Testis (tissue), 3 donors: ENCODE measurements around the gene SLC12A3. TPM values are rescaled to one million over a fixed set of nuclear protein-coding genes. Genes with fewer than 3 reads are reported as not detected.

Source experiments
- DNase-seq: peaks from one replicate; pipeline ENCODE4 v3.0.0-alpha.2; 2019
- H3K27ac ChIP-seq, 2 donors: fragments of 200-600 bp; sonication (generic); one replicate each; pipeline ENCODE4 v1.5.1; 2019
- H3K27me3 ChIP-seq: fragments of 200-600 bp; sonication (generic); one replicate; pipeline ENCODE4 v1.5.1; 2019
- H3K36me3 ChIP-seq: fragments of 200-600 bp; sonication (generic); one replicate; pipeline ENCODE4 v1.5.1; 2017; ENCODE audit warnings: low read depth; ENCODE audit errors: missing control alignments
- H3K4me1 ChIP-seq: fragments of 200-600 bp; sonication (generic); one replicate; pipeline ENCODE4 v1.5.1; 2019
- H3K4me3 ChIP-seq, 2 donors: fragments of 200-600 bp; sonication (generic); one replicate each; pipeline ENCODE4 v1.5.1; 2017 to 2019
- H3K9me3 ChIP-seq: fragments of 200-600 bp; sonication (generic); one replicate; pipeline ENCODE4 v1.5.1; 2017
- CTCF ChIP-seq, 3 experiments: fragments of 450-650 bp in 2 of 3; fragments of 200-600 bp in 1 of 3; sonication (generic) in 1 of 3; IDR thresholded peaks; one replicate each; pipeline ENCODE4 v1.5.1; 2016 to 2019; ENCODE audit warnings: antibody characterized with exemption in 3 of 3, mild to moderate bottlenecking in 2 of 3, moderate library complexity in 1 of 3
- POLR2A ChIP-seq: fragments of 450-650 bp; IDR thresholded peaks from one replicate; pipeline ENCODE4 v1.6.1; 2017; ENCODE audit warnings: antibody characterized with exemption, mild to moderate bottlenecking, moderate library complexity
- WGBS, 2 donors: methylation state at CpG; one replicate each; pipeline ENCODE4 v1.1.5; 2018; 5-methylcytosine and 5-hydroxymethylcytosine counted together
- intact Hi-C: fragments of 100-400 bp; cut with DNase I; formaldehyde crosslinking; loops from one replicate; pipeline ENCODE4 v1.15.1; 2023; ENCODE audit warnings: low total_unique reads
- polyA plus RNA-seq: library from polyadenylated mRNA; stranded (reverse); fragments of 350-450 nt; fragmentation: Illumina TruSeq; extraction: RNeasy Lipid Tissue Mini Kit (QIAGEN cat#74804); gene quantifications from one replicate; pipeline ENCODE4 v1.2.3, GENCODE V29; 2014; ENCODE audit warnings: low read depth, low replicate concordance; ENCODE audit not compliant: insufficient read depth
- total RNA-seq, 2 donors: library from RNA; depleted of rRNA; stranded (reverse); fragments of >200 nt; gene quantifications; one replicate each; pipeline ENCODE4 v1.2.3, GENCODE V29; 2016

SLC12A3 gene
- total and polyA plus RNA-seq, 3 donors from 2014 or later, result 0.16 to 1.1 (median 0.16) TPM

- Histone ChIP-seq H3K4me3 (no peak overlapping the region), H3K27me3 (no peaks in the 10 kb centered on the region), H3K27ac (no peak overlapping the region), H3K4me1 (peaks cover 7% of the 10 kb centered on the region), H3K9me3 (no peaks in the 10 kb centered on the region), H3K36me3 (no peaks in the 10 kb centered on the region)
- TF ChIP-seq CTCF (IDR thresholded peaks at IDR 0.05), result no peak
- TF ChIP-seq POLR2A, result no peak
- 47 to 50% methylated on average over 6 of the region's 6 CpGs for WGBS, 2 donors
- intact Hi-C loops, result no loop called here
- no peak for DNase-seq
Measured at GRCh38 chr16:56856876-56857447, 8.0 kb upstream of the SLC12A3 start.

GRCh38 chr16:56858374-56858773, 6.6 kb upstream of the SLC12A3 start:
- Histone ChIP-seq H3K4me3 (no peak overlapping the region), H3K27me3 (no peaks in the 10 kb centered on the region), H3K9me3 (no peaks in the 10 kb centered on the region), H3K27ac (no peak overlapping the region), H3K36me3 (no peaks in the 10 kb centered on the region), H3K4me1 (peaks cover 7% of the 10 kb centered on the region)
- WGBS, 2 donors, result 90% methylated on average over 14 of the region's 14 CpGs
- intact Hi-C loops, result no loop called here
- no peak for TF ChIP-seq POLR2A
- no peak for DNase-seq

- no peaks in the 10 kb centered on the region for H3K36me3 ChIP-seq
- peaks cover 7% of the 10 kb centered on the region for H3K4me1 ChIP-seq
- WGBS, 2 donors, result 85 to 87% methylated on average over 2 of the region's 2 CpGs
- no peak for TF ChIP-seq CTCF (IDR thresholded peaks at IDR 0.05)
- TF ChIP-seq POLR2A, result no peak
- DNase-seq, result no peak
- no peaks in the 10 kb centered on the region for H3K9me3 ChIP-seq
- no peak overlapping the region for H3K27ac ChIP-seq
- no peak overlapping the region for H3K4me3 ChIP-seq
- H3K27me3 ChIP-seq, result no peaks in the 10 kb centered on the region
- intact Hi-C loops, result no loop called here
Measured at GRCh38 chr16:56859636-56860035, 5.4 kb upstream of the SLC12A3 start.

- TF ChIP-seq CTCF (IDR thresholded peaks at IDR 0.05) (no peak), POLR2A (no peak)
Measured at GRCh38 chr16:56860226-56861020, 4.6 kb upstream of the SLC12A3 start.

GRCh38 chr16:56861092-56861610, 3.9 kb upstream of the SLC12A3 start:
- 42 to 53% methylated on average over 3 of the region's 3 CpGs for WGBS, 2 donors
- Histone ChIP-seq H3K4me1 (peaks cover 7% of the 10 kb centered on the region), H3K9me3 (no peaks in the 10 kb centered on the region), H3K27me3 (no peaks in the 10 kb centered on the region), H3K4me3 (no peak overlapping the region), H3K36me3 (no peaks in the 10 kb centered on the region), H3K27ac (no peak overlapping the region)
- no peak for DNase-seq
- TF ChIP-seq CTCF (IDR thresholded peaks at IDR 0.05) (no peak), POLR2A (no peak)
- intact Hi-C loops, result no loop called here

More at GRCh38 chr16:56860226-56861020, 4.6 kb upstream of the SLC12A3 start:
- Histone ChIP-seq H3K36me3 (no peaks in the 10 kb centered on the region), H3K27me3 (no peaks in the 10 kb centered on the region), H3K9me3 (no peaks in the 10 kb centered on the region), H3K4me1 (peaks cover 7% of the 10 kb centered on the region), H3K4me3 (no peak overlapping the region), H3K27ac (no peak overlapping the region)
- intact Hi-C loops, result no loop called here
- no peak for DNase-seq
- 75 to 85% methylated on average over 9 of the region's 9 CpGs for WGBS, 2 donors
